KBM-7 (cell line): ENCODE data around the gene KYAT1.
"Not testable (repeated sequence)": the region's sequence is repeated elsewhere in the genome, so short reads cannot be mapped to it uniquely, and the experiment has no call there.

Experiments used
- DNase-seq: peaks from one replicate; pipeline ENCODE4 v3.0.0-alpha.2; 2015
- in situ Hi-C: fragments of 300-500 bp; cut with MboI; formaldehyde crosslinking; loops from 2 replicates; pipeline ENCODE4 v1.14.3; 2020; ENCODE audit warnings: low sequenced_read_pairs, low pct_unique_long_range_greater_than_20kb, mixed read lengths

KYAT1 gene

DNA sequence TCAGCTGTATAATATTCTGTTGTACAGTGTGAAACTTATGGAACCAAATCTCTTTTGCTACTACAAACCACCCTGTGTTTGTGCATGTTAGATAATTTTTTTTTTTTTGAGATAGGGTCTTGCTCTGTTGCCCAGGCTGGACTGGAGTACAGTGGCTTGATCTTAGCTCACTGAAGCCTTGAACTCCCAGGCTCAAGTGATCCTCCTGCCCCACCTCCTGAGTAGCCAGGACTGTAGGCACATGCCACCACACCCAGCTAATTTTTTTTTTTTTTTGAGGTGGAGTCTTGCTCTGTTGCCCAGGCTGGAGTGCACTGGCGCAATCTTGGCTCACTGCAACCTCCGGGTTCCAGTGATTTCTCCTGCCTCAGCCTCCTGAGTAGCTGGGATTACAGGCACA lies 86.8 kb downstream of the KYAT1 start:
- DNase-seq, in situ Hi-C loops: not testable (repeated sequence)

DNA sequence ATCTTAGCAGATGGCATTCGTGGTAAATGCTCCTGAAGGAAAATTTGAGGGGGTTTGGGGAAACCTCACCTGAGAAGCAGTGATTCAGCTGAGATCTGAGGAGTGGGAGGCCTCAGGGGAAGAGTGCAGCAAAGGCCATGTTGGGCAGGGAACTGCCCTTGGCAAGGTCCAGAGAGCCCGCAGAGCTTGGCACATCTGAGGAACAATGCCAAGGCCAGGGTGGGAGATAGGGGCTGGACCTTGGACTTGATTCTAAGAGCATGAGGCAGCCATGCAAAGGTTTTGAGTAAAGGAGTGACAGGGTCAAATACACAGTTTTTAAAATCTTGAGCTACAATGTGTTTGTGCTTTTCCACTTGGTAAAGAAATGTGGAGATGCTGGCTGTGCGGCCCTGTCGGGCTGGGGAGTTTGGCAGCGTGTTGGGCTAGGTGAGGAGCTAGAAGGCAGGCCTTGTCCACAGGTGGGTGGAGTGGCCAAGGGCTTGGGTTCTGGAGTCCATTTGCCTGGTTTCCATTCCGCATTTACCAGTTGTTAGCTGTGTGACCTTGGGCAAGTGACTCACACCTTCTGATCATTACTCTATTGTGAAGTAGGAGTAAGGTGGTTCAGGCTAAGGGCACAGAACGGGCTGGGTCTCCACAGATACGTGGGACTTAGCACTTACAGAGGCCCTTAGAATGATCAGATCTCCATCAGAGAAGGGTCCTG lies 88.6 kb downstream of the KYAT1 start:
- in situ Hi-C loops = no loop called here
- DNase-seq = no peak

DNA sequence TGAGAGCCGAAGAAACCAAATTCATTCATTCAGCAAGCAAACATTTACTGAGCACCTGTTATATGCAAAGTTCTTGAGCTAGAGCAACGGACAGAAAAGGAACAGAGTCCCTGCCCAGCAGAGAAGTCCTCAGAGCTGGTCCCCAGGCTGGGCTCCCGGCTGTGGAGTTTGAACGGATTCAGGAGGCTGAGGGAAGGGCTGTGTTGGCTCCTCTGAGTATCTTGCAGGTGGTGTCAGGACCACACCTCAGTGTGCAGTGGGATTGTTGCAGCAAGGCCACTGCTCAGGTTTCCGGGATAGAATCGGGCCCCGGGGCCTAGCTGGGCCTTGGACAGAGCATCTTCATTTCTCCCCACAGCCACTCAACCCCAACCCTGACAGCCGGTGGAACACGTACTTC lies 89.6 kb downstream of the KYAT1 start:
- in situ Hi-C loops = no loop called here
- DNase-seq = no peak

DNA sequence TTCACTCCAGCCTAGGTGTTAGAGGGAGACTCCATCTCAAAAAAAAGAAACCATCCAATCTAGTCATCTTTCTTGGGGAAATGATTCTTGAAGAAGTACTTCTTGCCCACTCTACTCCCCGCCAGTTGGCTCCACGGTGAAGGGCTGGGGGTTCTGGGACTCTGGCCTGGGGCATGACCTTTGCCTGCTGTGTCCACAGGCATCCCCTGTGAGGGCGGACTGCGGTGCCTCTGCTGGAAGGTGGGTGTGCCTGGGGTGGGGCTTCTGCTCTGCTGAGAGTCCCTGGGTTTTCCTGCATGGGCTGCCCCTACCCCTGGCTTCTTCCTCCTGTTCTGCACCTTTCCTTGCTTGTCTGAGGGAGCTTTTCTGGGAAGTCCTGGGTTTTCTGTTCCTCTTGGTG lies 91.2 kb downstream of the KYAT1 start:
- in situ Hi-C loops = no loop called here
- no peak for DNase-seq

GRCh38 chr9:128788445-128788844 lies 93.3 kb downstream of the KYAT1 start:
- in situ Hi-C loops = no loop called here
- DNase-seq = no peak

- DNase-seq = no peak
- in situ Hi-C loops = no loop called here
Measured at GRCh38 chr9:128787659-128788058, 94.1 kb downstream of the KYAT1 start.

DNA sequence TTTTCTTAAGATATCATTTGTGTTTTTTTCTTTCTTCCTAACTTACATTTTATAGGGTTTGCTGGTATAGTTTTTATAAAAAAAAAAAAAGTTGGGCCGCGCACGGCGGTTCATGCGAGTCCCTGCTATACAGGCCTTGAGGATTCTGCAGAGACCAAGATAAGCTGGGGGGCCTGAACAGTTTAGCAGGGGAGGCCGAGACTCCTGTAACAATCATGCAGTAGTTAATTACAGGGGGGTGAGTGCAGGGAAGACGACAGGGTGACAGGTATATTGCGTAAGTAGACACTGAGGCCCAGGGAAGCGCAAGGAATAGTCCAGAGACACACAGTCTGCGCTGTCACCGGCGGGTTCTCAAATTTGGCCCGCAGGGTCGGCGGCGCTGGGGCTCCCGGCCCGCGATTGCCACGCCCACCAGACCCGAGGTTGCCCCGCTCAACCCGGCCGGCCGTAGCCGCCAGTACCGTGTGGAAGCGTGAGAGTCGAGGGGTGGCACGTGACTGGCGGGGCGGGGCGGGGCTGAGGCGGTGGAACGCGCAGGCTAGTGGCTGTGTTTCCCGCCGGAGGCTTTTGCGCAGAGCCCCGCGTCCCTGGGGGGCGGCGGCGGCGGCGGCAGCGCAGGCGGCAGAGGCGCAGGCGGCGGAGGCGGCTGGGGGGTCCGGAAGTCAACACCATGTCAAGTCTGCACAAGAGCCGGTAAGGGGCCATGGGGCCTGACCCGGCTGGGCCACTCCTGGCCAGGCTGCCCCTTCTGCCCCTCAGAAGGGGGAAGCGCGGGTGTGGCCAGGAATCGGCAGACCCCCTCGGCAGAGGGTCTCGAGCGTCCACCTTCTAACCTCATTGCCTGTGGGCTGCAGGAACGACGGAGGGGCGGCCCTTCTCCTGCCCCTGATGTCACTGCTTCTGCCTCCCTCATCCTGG lies 94.8 kb downstream of the KYAT1 start, which contains the start of gene TBC1D13:
Gene TBC1D13 (plus strand): TSS at position 573 of the 921 bp plus-strand sequence. CDS start 101 bp downstream, at position 674.
- peak; percentile 90 for DNase-seq

GRCh38 chr9:128785427-128785826 lies 96.3 kb downstream of the KYAT1 start:
- DNase-seq = no peak
- in situ Hi-C loops = no loop called here

More for the DNA sequence above, 94.8 kb downstream of the KYAT1 start, which contains the start of gene TBC1D13:
- in situ Hi-C loops = no loop called here
